Stimulated activated CD8-positive, alpha-beta memory T cell treated with anti-CD3 and anti-CD28 coated beads, Interleukin-12 subunit alpha, Interleukin-12 subunit beta, amount 100 ng/mL, for 24 hours (primary cell): ENCODE measurements around the gene PLPP1.

Experiments used
- DNase-seq: peaks from one replicate; pipeline ENCODE4 v3.0.0-alpha.2; 2020; ENCODE audit errors: extremely low read depth

The PLPP1 gene

GRCh38 chr5:55534436-55535198, at the start of gene PLPP1:
TSS of gene PLPP1 (minus strand) at chr5:55534964. CDS start at chr5:55534629, 335 bp downstream.
- DNase-seq, result peak; percentile 49

- DNase-seq, result no peak
Observed at GRCh38 chr5:55583578-55583977, 48.8 kb upstream of the PLPP1 start.

- DNase-seq, result no peak
Observed at GRCh38 chr5:55582256-55582655, 47.5 kb upstream of the PLPP1 start.

- DNase-seq, result no peak
Observed at GRCh38 chr5:55580042-55580441, 45.3 kb upstream of the PLPP1 start.

- DNase-seq, result no peak
Observed at GRCh38 chr5:55578771-55579170, 44.0 kb upstream of the PLPP1 start.

GRCh38 chr5:55577353-55578060, 42.7 kb upstream of the PLPP1 start:
- DNase-seq, result no peak

- DNase-seq, result no peak
Observed at GRCh38 chr5:55576661-55577060, 41.9 kb upstream of the PLPP1 start.

GRCh38 chr5:55575815-55576583, 41.2 kb upstream of the PLPP1 start:
- DNase-seq, result no peak

GRCh38 chr5:55572600-55572999, 37.8 kb upstream of the PLPP1 start:
- no peak for DNase-seq

GRCh38 chr5:55572020-55572419, 37.3 kb upstream of the PLPP1 start:
- DNase-seq, result no peak

- DNase-seq, result no peak
Observed at GRCh38 chr5:55570570-55570969, 35.8 kb upstream of the PLPP1 start.

- DNase-seq, result no peak
Observed at GRCh38 chr5:55570026-55570425, 35.3 kb upstream of the PLPP1 start.

- no peak for DNase-seq
Observed at GRCh38 chr5:55569513-55569865, 34.7 kb upstream of the PLPP1 start.

- DNase-seq, result no peak
Observed at GRCh38 chr5:55568654-55569512, 34.1 kb upstream of the PLPP1 start.

- no peak for DNase-seq
Observed at GRCh38 chr5:55564721-55565120, 30.0 kb upstream of the PLPP1 start.

GRCh38 chr5:55558484-55558883, 23.7 kb upstream of the PLPP1 start:
- DNase-seq, result no peak

- DNase-seq, result no peak
Observed at GRCh38 chr5:55557123-55557522, 22.4 kb upstream of the PLPP1 start.

- DNase-seq, result no peak
Observed at GRCh38 chr5:55554585-55555202, 19.9 kb upstream of the PLPP1 start.

GRCh38 chr5:55551904-55552303, 17.1 kb upstream of the PLPP1 start:
- no peak for DNase-seq

- no peak for DNase-seq
Observed at GRCh38 chr5:55551358-55551757, 16.6 kb upstream of the PLPP1 start.

GRCh38 chr5:55547781-55548180, 13.0 kb upstream of the PLPP1 start:
- no peak for DNase-seq
